T-helper 2 cell (primary cell): ENCODE results near the gene NSMCE1.
"Not testable (repeated sequence)": the region's sequence is repeated elsewhere in the genome, so short reads cannot be mapped to it uniquely, and the experiment has no call there.

Experiments
- DNase-seq, 5 experiments: peaks; one replicate each; pipeline versions ENCODE4 v3.0.0 to v3.0.0-alpha.2; 2012 to 2022

Gene NSMCE1

GRCh38 chr16:27302126-27302525 lies 33.6 kb upstream of the NSMCE1 start:
- DNase-seq = no peak

DNA sequence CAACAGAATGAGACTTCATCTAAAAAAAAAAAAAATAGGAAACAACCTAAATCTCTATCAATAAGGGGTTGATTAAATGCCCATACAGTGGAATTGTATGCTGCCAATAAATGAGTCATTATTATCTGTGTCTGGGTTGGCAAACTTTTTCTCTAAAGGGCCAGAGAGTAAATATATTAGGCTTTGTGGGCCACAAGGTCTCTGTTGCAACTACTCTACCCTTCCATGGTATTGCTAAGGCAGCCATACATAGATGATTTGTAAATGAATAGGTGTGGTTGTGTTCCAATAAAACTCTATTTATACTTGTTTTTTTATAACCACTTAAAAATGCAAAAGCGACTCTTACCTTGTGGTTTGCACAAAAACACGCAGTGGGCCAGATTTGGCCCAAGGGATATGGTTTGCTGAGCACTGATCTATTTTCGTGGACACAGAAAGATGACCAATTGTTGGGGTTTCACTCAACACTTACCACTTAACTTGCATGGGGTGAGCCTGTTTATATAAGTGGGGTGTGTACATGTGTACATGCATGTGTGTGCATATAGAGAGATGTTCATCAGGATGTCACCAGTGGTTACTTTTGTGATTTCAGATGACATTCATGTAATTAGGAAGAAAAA lies 32.8 kb upstream of the NSMCE1 start:
- DNase-seq = no peak

DNA sequence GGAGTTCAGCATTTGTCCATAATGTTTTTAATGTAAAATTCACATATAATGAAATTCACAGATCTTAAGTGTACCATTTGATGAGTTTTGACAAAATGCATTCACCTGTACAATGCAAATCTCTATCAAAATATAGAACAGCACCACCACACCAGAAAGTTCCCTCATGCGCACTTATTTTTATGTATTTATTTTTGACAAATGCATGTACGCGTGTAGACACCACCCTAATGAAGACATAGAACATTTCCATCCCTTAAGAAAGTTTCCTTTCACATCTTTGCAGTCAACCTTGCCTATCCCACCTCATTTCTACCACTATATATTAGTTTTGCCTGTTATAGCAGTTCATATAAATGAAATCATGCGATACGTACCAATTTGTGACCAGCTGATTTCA lies 29.6 kb upstream of the NSMCE1 start:
- no peak for DNase-seq

DNA sequence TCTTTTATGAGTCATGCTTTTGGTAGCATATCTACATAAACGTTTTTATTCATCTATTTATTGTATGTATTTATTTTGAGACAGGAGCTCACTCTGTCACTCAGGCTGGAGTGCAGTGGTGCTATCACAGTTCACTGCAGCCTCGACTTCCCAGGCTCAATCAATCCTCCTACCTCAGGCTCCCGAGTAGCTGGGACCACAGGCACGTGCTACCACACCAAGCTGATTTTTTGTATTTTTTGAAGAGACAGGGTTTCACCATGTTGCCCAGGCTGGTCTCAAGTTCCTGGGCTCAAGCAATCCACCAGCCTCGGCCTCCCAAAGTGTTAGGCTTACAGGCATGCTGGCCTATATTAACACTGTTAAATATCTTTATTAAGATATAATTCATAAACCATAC lies 24.8 kb upstream of the NSMCE1 start:
- DNase-seq = no peak

DNA sequence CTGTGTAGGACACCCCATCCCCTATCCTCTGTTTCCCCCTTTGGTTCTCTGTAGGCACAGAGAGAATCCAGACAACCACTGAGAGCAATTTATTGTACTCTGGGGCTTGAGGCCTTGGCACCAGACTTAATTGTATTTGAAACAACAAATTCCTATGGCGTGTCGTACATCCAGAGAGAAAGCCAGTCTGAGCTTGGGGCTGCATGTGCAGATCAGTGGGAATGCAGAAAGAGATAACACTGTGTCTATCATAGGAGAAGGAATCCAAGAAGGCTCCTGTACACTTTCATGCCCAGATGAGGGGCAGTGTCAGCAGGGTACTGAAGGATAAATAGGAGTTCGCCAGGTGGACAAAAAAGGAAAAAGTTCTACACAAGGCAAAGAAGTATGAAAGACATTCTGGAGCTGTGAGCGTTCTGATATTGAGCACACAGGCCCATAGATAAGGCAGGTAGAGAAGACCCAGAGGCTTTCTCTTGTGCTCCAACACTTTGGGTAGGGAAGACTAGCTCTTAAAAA lies 23.2 kb upstream of the NSMCE1 start:
- no peak for DNase-seq

GRCh38 chr16:27291106-27291505 lies 22.5 kb upstream of the NSMCE1 start:
- DNase-seq = no peak

DNA sequence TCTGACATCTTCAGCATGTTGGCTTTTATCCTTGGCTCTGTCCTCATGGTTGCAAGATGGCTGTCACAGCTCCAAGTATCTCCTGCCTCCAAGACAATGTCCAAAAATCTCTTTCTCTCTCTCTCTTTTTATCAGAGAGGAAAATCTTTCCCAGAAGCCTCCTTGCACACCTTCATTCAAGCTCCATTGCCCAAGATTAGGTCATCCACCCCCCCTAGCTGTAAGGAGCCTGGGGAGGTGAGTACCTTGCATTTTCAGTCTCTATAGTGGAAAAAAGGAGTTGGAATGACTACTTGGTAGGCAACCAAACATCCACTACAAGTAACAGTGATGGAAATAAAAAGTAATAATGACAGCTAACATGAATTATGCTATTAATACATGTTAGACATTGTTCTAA lies 22.0 kb upstream of the NSMCE1 start:
- no peak for DNase-seq

- DNase-seq = peak in 1 of 5 experiments; percentile 96
Measured at GRCh38 chr16:27289669-27290068, 21.1 kb upstream of the NSMCE1 start.

DNA sequence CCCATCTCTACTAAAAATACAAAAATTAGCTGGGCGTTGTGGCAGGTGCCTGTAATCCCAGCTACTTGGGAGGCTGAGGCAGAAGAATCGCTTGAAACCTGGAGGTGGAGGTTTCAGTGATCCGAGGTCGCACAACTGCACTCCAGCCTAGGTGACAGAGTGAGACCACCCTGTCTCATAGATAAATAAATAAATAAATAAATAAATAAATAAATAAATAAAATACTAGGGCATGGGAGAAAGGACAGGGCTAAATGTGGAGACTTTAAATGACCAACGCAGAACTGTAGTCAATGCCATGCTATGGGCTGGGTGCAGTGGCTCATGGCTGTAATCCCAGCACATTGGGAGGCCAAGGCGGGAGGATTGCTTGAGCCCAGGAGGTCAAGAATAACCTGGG lies 19.7 kb upstream of the NSMCE1 start:
- not testable (repeated sequence) for DNase-seq

DNA sequence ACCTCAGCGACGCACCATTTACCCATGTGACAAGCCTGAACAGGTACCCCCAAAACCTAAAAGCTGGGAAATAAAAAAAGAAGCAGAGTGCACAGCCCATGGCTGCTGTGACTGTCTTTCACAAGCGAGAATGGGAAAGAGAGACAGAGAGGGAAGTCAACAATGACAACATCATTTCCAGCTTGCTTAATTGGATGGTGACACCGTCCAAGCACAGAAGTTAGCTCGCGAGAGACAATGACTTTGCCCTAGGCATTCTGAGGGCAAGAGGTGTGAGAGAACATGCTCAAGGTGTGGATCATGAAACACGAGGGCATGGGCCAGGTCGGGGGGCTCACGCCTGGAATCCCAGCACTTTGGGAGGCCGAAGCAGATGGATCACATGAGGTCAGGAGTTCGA lies 19.3 kb upstream of the NSMCE1 start:
- no peak for DNase-seq

DNA sequence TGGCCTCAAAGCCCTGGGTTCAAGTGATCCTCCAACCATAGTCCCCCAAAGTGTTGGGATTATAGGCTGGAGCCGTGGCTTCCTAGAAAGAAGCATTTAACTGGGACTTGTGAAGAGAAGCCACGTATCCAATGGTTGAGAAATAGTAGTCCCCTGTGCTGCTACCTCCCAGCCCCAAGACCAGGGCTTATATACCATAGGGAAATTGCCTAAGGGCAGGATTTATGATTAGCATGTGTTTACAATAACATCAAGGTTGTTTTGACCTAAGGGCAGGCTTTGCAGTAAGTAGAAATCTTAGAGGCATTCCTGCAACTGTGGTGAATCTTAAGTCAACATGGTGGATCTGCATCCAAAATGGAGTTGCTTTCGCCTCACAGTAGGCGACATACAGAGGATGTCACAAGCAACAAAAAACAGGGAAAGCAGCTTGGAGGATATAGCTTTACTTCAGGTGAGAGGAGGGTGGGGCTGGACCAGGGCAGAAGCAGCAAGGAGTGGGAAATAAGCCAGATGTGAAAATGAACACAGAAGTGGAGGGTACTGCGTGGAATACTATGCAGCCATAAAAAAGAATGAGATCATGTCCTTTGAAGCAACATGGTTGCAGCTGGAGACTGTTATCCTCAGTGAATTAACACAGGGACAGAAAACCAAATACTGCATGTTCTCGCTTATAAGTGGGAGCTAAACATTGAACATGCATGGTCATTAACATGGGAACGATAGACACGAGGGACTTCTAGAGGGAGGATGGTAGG lies 18.7 kb upstream of the NSMCE1 start:
- DNase-seq = no peak

DNA sequence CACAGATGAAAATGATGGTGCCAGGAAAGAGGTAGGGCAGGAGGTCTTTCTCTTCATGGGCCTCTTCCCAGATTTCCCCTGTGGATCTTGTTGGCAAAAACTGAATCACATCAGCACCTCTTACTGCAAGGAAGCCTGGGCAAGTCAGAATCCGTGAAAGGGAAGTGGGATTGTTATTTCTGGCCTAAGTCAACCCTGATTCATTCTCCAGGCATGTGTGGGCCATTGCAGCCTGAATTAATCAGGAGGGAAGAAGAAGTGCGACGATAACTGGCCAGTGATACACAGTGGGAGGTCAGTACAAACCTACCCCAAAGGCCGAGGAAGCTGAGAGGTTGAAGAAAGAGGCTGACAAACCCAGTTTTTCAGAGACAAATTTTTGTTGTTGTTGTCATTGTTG lies 17.9 kb upstream of the NSMCE1 start:
- DNase-seq = no peak

- peak in 1 of 5 experiments; percentile 79 for DNase-seq
Measured at GRCh38 chr16:27285676-27286196, 17.2 kb upstream of the NSMCE1 start.

GRCh38 chr16:27284865-27285675 lies 16.5 kb upstream of the NSMCE1 start:
- DNase-seq = peak in 1 of 5 experiments; percentile 67

GRCh38 chr16:27281243-27281642 lies 12.7 kb upstream of the NSMCE1 start:
- DNase-seq = peak in 1 of 5 experiments; percentile 92

- DNase-seq = no peak
Measured at GRCh38 chr16:27275394-27275793, 6.8 kb upstream of the NSMCE1 start.

GRCh38 chr16:27274424-27274874 lies 5.9 kb upstream of the NSMCE1 start:
- DNase-seq = not testable (repeated sequence)

DNA sequence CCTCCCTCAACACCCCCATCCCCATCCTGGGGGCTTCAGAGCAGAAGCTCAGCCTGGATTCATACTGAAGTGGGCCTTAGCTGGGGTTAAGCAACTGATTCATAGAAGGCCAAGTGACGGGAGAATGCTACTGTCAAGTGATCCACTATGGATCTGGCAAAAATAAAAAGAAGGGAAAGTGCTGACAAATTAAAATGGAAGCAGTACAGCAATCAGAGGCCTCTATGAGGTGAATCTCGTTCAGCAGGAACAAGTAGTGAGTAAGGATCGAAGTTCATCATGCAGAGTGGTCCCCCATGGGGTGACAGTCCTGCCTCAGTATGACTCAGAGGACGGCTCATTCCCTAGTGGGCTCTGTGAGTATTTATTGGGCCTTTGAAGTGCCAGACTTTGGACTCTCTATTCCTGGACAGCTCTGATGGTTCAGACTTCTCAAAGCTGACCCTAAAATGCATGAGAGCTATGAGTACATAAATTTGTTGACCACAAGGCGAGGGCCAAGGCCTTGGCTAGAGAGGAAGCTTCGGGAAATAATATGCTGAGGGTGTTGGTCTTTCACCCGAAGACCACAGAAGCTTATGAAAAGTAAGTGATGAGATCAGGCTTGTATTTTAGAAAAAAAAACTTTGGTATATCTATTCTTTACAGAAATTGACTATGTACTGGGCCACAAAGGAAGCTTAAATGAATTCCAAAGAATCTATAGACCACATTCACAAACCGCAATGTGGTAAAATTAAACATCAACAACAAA lies 5.3 kb upstream of the NSMCE1 start:
- peak in 1 of 5 experiments; percentile 97 for DNase-seq

DNA sequence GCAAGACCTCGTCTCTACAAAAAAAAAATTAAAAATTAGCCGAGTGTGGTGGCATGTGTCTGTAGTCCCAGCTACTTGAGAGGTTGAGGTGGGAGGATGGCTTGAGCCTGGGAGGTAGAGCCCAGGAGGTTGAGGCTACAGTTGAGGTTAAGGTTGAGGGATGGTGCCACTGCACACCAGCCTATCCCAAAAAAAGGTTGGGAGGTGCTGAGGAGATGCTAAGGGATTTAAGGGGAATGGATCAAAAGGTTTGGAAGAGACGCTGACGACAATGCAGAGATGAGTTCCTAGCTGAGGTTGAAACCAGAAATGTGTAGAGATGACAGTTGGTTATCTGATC lies 4.7 kb upstream of the NSMCE1 start:
- peak in 1 of 5 experiments; percentile 74 for DNase-seq

DNA sequence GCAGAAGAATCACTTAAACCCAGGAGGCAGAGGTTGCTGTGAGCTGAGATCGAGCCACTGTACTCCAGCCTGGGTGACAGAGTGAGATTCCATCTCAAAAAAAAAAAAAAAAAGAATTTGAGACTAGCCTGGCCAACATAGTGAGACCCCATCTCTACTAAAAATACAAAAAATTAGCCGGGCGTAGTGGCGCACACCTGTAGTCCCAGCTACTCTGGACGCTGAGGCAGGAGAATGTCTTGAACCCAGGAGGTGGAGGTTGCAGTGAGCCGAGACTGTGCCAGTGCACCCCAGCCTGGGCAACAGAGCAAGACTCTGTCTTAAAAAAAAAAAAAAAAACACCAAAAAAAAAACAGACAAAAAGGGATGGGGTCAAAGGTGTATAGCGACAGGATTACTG lies 4.1 kb upstream of the NSMCE1 start:
- DNase-seq = not testable (repeated sequence)

- DNase-seq = peak in 1 of 5 experiments; percentile 76
Measured at GRCh38 chr16:27272076-27272475, 3.5 kb upstream of the NSMCE1 start.

GRCh38 chr16:27270349-27270748 lies 1.8 kb upstream of the NSMCE1 start:
- DNase-seq = peak in 1 of 5 experiments; percentile 88
